GM18526 (cell line): ENCODE data around the gene EWSR1.

Experiments
- POLR2A ChIP-seq: IDR thresholded peaks from 3 replicates; pipeline ENCODE4 v1.6.1; 2011; ENCODE audit not compliant: insufficient read length; ENCODE audit errors: extremely low read depth

Gene EWSR1

GRCh38 chr22:29341056-29341848, 73.2 kb downstream of the EWSR1 start:
- no peak for TF ChIP-seq POLR2A

- no peak for TF ChIP-seq POLR2A
These were observed 73.7 kb downstream of the EWSR1 start for GRCh38 chr22:29341849-29342127.

- TF ChIP-seq POLR2A: no peak
These were observed 74.1 kb downstream of the EWSR1 start for GRCh38 chr22:29342177-29342576.

- no peak for TF ChIP-seq POLR2A
These were observed 74.7 kb downstream of the EWSR1 start for GRCh38 chr22:29342577-29343312.

GRCh38 chr22:29343313-29343805, 75.3 kb downstream of the EWSR1 start:
- TF ChIP-seq POLR2A: no peak

- TF ChIP-seq POLR2A: no peak
These were observed 76.1 kb downstream of the EWSR1 start for GRCh38 chr22:29344137-29344536.

GRCh38 chr22:29345932-29346331, 77.9 kb downstream of the EWSR1 start:
- no peak for TF ChIP-seq POLR2A

- no peak for TF ChIP-seq POLR2A
These were observed 78.6 kb downstream of the EWSR1 start for GRCh38 chr22:29346659-29347058.

- no peak for TF ChIP-seq POLR2A
These were observed 80.0 kb downstream of the EWSR1 start for GRCh38 chr22:29348041-29348440.

- no peak for TF ChIP-seq POLR2A
These were observed 80.9 kb downstream of the EWSR1 start for GRCh38 chr22:29348956-29349355.
